Right ventricle myocardium superior (tissue), 1 donor: Measurements from ENCODE around the gene RFX1. TPM values are rescaled to one million over a fixed set of nuclear protein-coding genes. Genes with fewer than 3 reads are reported as not detected.

Experiments
- ATAC-seq: fragments of 200-7000 bp; cut with Tn5 transposase; one replicate; pipeline ENCODE4 v1.9.1; 2020; ENCODE audit warnings: mild to moderate bottlenecking; ENCODE audit not compliant: poor library complexity
- DNase-seq: peaks from one replicate; pipeline ENCODE4 v3.0.0-alpha.2; 2020
- intact Hi-C: fragments of 100-400 bp; cut with DNase I; formaldehyde crosslinking; loops from one replicate; pipeline ENCODE4 v1.11.2; 2022
- total RNA-seq: library from RNA; stranded (reverse); fragmentation: NEBNext Ultra II Directional; extraction: Animal tissue kit (Norgen Biotek cat#: 25700); gene quantifications from one replicate; pipeline ENCODE4 v1.2.1, GENCODE V29; 2021
- donor health status: DM: no; HTN: yes; CAD: no; lungs with severe emphysema.

RFX1 gene
- total RNA-seq, 1 donor from 2014 or later, result 13.0 TPM

DNA sequence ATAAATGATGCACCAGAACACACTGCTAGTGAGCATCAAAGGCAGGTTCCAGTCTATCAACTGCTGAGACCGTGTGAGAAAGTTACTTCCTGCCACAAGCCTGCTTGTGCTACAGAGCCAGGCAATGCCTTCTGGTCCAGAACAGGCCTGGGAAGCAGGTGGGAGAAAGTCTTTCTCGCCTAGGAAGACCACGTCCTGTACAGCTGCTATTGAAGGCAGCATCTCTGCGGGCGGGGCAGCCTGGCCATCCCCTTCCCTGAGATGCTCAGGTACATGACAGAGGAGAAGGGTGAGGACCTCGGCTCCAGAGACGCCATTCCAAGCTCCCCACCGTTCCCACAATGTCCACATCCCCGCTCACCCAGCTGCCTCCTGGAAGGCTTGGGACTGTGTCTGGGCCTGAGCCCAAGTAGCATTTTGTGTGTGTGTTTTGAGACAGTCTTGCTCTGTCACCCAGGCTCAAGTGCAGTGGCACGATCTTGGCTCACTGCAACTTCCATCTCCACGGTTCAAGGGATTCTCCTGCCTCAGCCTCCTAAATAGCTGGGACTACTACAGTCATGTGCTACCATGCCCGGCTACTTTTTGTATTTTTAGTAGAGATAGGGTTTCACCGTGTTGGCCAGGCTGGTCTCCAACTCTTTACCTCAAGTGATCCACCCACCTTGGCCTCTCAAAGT, 3.4 kb downstream of the RFX1 start:
- intact Hi-C loops, result no loop called here
- DNase-seq (no peak), ATAC-seq (no peak)

GRCh38 chr19:14000691-14001375, 5.3 kb downstream of the RFX1 start:
- no peak for ATAC-seq
- intact Hi-C loops, result no loop called here
- no peak for DNase-seq

DNA sequence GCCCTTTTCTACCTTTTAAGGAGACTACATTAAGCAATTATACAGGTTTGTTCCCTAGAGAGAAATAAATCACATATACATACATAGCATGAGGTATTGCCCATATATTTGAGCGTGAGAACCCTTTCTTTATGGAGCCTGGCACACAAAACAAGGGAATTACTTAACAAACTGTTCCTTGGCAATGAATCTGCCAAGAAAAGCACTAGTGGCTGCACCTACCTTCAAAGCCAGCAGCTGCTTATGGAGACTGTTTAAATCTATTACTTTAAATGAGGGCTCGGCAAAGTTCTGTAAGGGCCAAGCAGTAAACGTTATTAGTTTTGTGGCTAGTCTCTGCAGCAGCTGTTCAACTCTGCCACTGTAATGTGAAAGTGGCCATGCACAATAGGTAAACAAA, 7.0 kb downstream of the RFX1 start:
- ATAC-seq (no peak), DNase-seq (no peak)
- intact Hi-C loops, result no loop called here

- ATAC-seq, result no peak
- DNase-seq, result no peak
- intact Hi-C loops, result no loop called here
Observed at GRCh38 chr19:13998426-13998825, 7.7 kb downstream of the RFX1 start.

DNA sequence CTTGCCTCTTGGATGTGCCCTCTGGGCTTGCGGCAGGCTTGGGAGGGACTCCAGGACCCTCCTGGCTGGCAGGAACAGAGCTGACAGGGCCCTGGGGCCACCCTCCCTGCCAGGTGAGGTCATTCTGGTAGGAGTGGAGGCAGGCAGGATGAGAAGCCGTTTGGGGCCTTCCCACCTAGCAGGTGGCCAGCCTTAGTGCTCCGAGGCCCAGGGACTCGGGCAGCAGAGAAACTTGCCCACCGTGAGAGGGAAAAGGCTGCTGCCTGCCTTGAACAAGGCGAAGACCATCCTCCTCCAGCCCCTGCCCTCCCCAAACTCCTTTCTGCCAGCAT, 8.5 kb downstream of the RFX1 start:
- intact Hi-C loops, result no loop called here
- no peak for ATAC-seq
- DNase-seq, result no peak

DNA sequence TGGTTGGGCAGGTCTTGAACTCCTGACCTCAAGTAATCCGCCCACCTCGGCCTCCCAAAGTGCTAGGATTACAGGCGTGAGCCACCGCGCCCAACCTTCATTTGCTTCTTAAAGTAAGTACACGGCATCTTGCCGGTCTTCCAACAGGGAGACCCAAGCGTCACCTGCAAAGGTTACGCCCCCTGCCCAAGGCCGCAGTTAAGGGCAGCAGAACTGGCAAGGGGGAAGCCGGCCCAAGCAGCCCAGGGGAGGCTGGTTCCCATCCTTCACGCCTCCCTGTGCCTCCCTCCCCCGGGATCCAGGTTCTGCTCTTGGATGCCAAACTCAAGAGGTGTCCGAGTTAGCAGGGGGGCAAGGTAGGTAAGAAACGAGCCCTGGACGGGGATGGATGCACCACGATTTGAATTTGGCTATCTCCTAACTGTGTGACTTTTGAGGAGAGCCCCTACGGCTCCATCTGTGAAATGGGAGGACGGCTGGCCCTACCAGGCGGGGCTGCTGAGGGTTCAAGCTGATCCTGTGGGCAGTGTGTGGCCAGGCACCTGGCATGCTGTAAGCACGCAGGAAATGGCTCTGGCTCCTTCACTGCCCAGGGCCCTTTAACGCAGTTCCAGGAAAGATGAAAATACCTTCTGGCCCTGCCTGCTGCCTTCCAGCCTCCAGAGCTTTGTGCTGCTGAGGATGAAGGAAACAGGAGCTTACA, 9.0 kb downstream of the RFX1 start:
- intact Hi-C loops, result no loop called here
- ATAC-seq (no peak), DNase-seq (no peak)

DNA sequence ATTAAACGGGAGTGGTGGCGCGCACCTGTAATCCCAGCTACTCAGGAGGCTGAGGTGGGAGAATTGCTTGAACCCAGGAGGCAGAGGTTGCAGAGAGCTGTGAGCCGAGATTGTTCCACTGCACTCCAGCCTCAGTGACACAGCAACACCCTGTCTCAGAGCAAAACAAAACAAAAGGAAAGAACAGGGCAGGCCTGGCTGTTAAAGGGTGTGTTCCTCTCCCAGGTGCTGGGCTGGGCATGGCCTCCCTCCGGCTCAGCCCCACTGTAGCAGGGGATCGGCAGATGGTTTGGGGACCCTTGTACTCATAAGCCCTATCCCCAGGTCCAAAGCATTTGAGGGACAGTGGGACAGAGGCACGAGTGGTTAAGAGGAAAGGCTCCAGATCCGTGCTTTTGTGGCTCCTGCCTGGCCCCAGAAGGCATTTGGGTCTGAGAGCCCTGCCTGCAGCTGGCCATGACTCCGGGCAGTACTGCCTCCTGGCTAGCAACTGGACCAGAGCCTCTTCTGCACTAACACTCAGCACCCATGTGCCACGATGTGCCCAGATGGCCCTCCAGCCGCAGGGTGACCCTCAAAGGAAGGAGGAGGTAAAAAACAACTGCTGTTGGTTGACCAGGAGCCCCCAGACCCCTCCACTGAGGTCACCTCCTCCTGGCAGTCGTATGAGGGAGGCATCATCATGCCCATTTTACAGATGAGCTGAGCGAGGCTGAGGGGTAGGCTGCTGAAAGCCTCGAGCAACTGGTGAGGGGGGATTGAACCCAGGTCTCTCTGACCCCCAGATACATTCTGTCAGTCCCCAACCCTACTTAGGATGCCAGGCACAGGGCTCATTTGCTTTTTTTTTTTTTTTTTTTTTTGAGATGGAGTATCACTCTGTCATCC, 10.0 kb downstream of the RFX1 start:
- no peak for ATAC-seq

DNA sequence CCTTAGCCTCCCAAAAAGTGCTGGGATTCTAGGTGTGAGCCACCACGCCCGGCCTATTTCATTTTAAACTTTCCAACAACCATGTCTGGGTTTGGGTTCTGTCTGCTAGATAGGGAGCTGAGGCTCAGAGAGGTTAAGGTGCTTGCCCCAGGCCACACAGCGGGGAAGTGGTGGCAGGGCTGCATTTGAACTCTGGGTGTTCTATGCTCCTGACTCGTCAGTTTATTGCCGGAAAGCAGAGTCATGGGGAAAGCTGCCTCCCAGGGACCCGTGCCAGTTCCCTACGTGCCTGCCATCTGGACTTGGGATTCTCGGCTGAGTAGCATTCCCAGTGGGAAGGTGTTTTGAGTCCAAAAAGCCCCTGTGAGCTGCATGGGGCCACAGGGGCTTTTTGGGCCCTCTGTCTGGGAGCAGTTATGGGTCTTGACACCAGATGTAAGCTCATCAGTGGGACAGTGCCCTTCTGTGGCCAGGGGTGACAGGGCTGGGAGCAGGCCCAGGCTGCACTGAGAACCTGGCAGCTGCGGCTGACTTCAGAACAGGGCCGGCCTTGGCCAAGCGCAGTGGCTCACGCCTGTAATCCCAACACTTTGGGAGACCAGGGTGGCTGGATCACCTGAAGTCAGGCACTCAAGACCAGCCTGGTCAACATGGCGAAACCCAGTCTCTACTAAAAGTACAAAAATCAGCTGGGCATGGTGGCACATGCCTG, 10.9 kb downstream of the RFX1 start:
- ATAC-seq (peak; percentile 87), DNase-seq (peak; percentile 74)
- intact Hi-C loops, result no loop called here

More for the DNA sequence above, 10.0 kb downstream of the RFX1 start:
- no peak for DNase-seq
- intact Hi-C loops, result no loop called here

- no peak for DNase-seq
- ATAC-seq, result no peak
- intact Hi-C loops, result no loop called here
Observed at GRCh38 chr19:13993590-13994300, 12.4 kb downstream of the RFX1 start.

GRCh38 chr19:13992025-13992424, 14.1 kb downstream of the RFX1 start:
- no peak for DNase-seq
- ATAC-seq, result no peak
- intact Hi-C loops, result no loop called here

DNA sequence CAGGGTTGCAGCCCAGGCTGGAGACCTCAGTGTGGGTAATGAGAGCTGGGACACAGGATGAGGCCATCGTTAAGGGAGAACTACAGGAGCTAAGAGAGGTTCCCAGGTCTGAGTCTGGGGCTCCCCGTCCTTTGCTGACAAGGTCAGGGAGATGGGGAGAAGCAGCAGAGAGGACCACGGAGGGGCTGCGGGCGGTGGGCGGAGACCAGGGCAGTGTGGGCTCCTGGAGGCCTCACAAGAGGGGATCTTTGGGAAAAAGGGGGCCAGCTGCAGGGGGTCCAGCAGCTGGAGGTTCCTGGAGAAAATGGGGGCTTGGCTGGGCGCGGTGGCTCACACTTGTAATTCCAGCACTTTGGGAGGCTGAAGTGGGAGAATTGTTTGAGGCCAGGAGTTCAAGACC, 16.0 kb downstream of the RFX1 start:
- DNase-seq, result no peak
- ATAC-seq, result no peak
- intact Hi-C loops, result no loop called here

- ATAC-seq (no peak), DNase-seq (no peak)
- intact Hi-C loops, result no loop called here
Observed at GRCh38 chr19:13989487-13989886, 16.6 kb downstream of the RFX1 start.

GRCh38 chr19:13987101-13987890, 18.8 kb downstream of the RFX1 start:
- ATAC-seq, result peak; percentile 71
- intact Hi-C loops, result no loop called here
- peak; percentile 76 for DNase-seq

GRCh38 chr19:13986348-13986904, 19.7 kb downstream of the RFX1 start:
- peak; percentile 93 for DNase-seq
- peak; percentile 46 for ATAC-seq
- intact Hi-C loops, result no loop called here

GRCh38 chr19:13985771-13986347, 20.3 kb downstream of the RFX1 start:
- intact Hi-C loops, result no loop called here
- DNase-seq (no peak), ATAC-seq (no peak)

GRCh38 chr19:13984875-13985741, 21.0 kb downstream of the RFX1 start:
- intact Hi-C loops, result no loop called here
- ATAC-seq (no peak), DNase-seq (no peak)
